Midbrain (tissue), 1 donor: ENCODE data around the gene AUH.

ENCODE experiments used
- DNase-seq: peaks from one replicate; lab custom pipeline; 2025; lab: John Stamatoyannopoulos, UW

Gene AUH

DNA sequence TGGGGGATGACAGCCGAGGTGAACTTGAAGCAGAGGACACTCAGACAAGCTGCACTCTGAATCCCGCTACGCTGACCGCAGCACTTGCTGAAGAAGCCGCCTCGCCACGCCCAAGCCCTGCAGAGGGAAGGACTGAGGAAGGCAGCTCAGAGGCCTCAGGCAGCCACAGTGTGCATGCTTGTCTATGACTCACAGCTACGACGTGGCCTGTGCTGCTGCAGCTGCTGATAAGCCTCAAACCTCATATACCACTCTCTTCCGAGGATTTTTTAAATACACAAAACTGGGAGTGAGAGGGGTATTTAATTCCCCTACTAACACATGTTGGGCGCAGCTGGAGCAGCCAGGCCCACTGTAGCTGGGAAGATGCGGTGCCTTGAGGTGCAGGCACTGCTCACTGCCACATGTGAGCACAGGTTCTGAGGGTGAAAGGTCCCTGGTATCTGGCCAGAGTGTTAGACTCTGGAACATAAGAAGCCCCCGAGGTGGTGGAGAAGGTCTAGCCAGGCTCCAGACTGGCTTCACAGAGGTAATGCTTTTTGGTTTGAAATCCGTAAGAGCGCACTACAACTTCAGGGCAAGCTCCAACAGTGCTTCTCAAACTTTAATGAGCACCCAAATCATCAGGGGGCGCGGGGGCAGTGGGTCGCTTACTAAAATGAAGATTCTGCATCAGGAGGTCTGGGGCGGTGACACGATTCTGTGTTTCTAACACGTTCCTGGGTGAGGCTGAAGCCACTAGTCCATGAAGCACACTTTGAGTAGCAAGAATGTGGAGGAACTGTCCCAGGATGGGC is 196.8 kb downstream of the AUH start:
- DNase-seq: no peak
